ENCODE results near the gene NBEAL1. TPM values are rescaled to one million over a fixed set of nuclear protein-coding genes. Genes with fewer than 3 reads are reported as not detected.
A peak's percentile ranks its signal among the peaks of the same experiment; 100 is the strongest.
"Not testable (repeated sequence)": the region's sequence is repeated elsewhere in the genome, so short reads cannot be mapped to it uniquely, and the experiment has no call there.

NBEAL1 gene
- total and polyA plus RNA-seq, 2 experiments from 2014 or later = 13.7 to 16.0 TPM

- no peaks in the 10 kb centered on the region for H3K9me3 ChIP-seq (ENCODE audit: low read depth)
- no peak overlapping the region for H3K27ac ChIP-seq
- no peaks in the 10 kb centered on the region for H3K27me3 ChIP-seq
- H3K4me3 ChIP-seq = no peak overlapping the region
- peaks cover 3% of the 10 kb centered on the region for H3K36me3 ChIP-seq
- TF ChIP-seq, protein P1, sequence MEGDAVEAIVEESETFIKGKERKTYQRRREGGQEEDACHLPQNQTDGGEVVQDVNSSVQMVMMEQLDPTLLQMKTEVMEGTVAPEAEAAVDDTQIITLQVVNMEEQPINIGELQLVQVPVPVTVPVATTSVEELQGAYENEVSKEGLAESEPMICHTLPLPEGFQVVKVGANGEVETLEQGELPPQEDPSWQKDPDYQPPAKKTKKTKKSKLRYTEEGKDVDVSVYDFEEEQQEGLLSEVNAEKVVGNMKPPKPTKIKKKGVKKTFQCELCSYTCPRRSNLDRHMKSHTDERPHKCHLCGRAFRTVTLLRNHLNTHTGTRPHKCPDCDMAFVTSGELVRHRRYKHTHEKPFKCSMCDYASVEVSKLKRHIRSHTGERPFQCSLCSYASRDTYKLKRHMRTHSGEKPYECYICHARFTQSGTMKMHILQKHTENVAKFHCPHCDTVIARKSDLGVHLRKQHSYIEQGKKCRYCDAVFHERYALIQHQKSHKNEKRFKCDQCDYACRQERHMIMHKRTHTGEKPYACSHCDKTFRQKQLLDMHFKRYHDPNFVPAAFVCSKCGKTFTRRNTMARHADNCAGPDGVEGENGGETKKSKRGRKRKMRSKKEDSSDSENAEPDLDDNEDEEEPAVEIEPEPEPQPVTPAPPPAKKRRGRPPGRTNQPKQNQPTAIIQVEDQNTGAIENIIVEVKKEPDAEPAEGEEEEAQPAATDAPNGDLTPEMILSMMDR (IDR thresholded peaks at IDR 0.05; ENCODE audit: low read depth, low read length) = no peak
- H3K4me1 ChIP-seq (ENCODE audit: low read depth) = no peaks in the 10 kb centered on the region
- DNase-seq (ENCODE audit: low read depth in 1 of 2, low spot score in 1 of 2) = no peak
These were observed 57.7 kb downstream of the NBEAL1 start for GRCh38 chr2:203072371-203072770.

GRCh38 chr2:203077451-203077850, 62.8 kb downstream of the NBEAL1 start:
- Histone ChIP-seq H3K36me3 (peaks cover 17% of the 10 kb centered on the region), H3K4me3 (no peak overlapping the region), H3K27ac (no peak overlapping the region), H3K27me3 (no peaks in the 10 kb centered on the region), H3K9me3 (ENCODE audit: low read depth) (no peaks in the 10 kb centered on the region), H3K4me1 (ENCODE audit: low read depth) (no peaks in the 10 kb centered on the region)
- TF ChIP-seq, protein P1 (IDR thresholded peaks at IDR 0.05; ENCODE audit: low read depth, low read length) = no peak
- peak in 1 of 2 donors; percentile 60 for DNase-seq (ENCODE audit: low read depth in 1 of 2, low spot score in 1 of 2)

- no peak for DNase-seq (ENCODE audit: low read depth in 1 of 2, low spot score in 1 of 2)
- Histone ChIP-seq H3K9me3 (ENCODE audit: low read depth) (no peaks in the 10 kb centered on the region), H3K27me3 (no peaks in the 10 kb centered on the region), H3K36me3 (peaks cover 21% of the 10 kb centered on the region), H3K4me3 (no peak overlapping the region), H3K4me1 (ENCODE audit: low read depth) (no peaks in the 10 kb centered on the region), H3K27ac (no peak overlapping the region)
- TF ChIP-seq, protein P1 (IDR thresholded peaks at IDR 0.05; ENCODE audit: low read depth, low read length) = no peak
These were observed 65.9 kb downstream of the NBEAL1 start for GRCh38 chr2:203080447-203081045.

DNA sequence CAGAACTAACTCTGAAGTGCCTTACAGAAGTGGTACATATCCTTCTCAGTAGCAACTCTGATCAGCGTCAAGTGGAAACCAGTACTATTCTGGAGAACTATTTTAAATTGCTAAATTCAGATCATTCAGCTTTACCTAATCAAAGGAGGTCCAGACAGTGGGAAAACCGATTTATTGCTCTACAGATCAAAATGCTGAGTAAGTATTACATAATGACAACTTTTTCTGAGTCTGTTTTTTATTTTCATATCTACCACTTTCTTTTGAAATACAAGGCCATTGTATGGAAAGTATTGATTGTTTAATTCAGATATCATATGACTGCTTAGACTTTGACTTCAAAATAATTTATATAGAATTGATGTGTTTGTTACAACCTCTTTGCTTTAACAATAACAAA, 68.7 kb downstream of the NBEAL1 start:
- Histone ChIP-seq H3K27ac (no peak overlapping the region), H3K4me1 (ENCODE audit: low read depth) (no peaks in the 10 kb centered on the region), H3K4me3 (no peak overlapping the region), H3K36me3 (peaks cover 17% of the 10 kb centered on the region), H3K9me3 (ENCODE audit: low read depth) (no peaks in the 10 kb centered on the region), H3K27me3 (no peaks in the 10 kb centered on the region)
- TF ChIP-seq, protein P1 (IDR thresholded peaks at IDR 0.05; ENCODE audit: low read depth, low read length) = no peak
- DNase-seq (ENCODE audit: low read depth in 1 of 2, low spot score in 1 of 2) = no peak

- not testable (repeated sequence) for DNase-seq (ENCODE audit: low read depth in 1 of 2, low spot score in 1 of 2)
These were observed 71.7 kb downstream of the NBEAL1 start for GRCh38 chr2:203086381-203086780.

GRCh38 chr2:203090721-203091120, 76.0 kb downstream of the NBEAL1 start:
- DNase-seq (ENCODE audit: low read depth in 1 of 2, low spot score in 1 of 2); H3K27ac ChIP-seq; H3K4me1 ChIP-seq (ENCODE audit: low read depth); H3K9me3 ChIP-seq (ENCODE audit: low read depth); H3K36me3 ChIP-seq; H3K4me3 ChIP-seq; H3K27me3 ChIP-seq: not testable (repeated sequence)

More at GRCh38 chr2:203086381-203086780, 71.7 kb downstream of the NBEAL1 start:
- H3K4me1 ChIP-seq (ENCODE audit: low read depth); H3K4me3 ChIP-seq; H3K27me3 ChIP-seq; H3K36me3 ChIP-seq; H3K27ac ChIP-seq; H3K9me3 ChIP-seq (ENCODE audit: low read depth): not testable (repeated sequence)
